Loucy (cell line): Measurements from ENCODE around the gene FKBP5.
A peak's percentile ranks its signal among the peaks of the same experiment; 100 is the strongest.

Experiments used
- H2AFZ ChIP-seq: fragments of 200-600 bp; sonication (generic); 2 replicates; pipeline ENCODE4 v1.6.0; 2016; ENCODE audit warnings: antibody characterized with exemption, mild to moderate bottlenecking, low read length, moderate library complexity
- H3F3A ChIP-seq: fragments of 200-600 bp; 2 replicates; pipeline ENCODE4 v1.6.0; 2016; ENCODE audit warnings: antibody characterized with exemption, low read depth, mild to moderate bottlenecking
- H3K27me3 ChIP-seq: fragments of 200-600 bp; sonication (generic); 2 replicates; pipeline ENCODE4 v1.6.1; 2014; ENCODE audit warnings: low read length, mild to moderate bottlenecking; ENCODE audit not compliant: insufficient read depth, poor library complexity, severe bottlenecking
- H3K36me3 ChIP-seq: fragments of 200-600 bp; sonication (generic); 2 replicates; pipeline ENCODE4 v1.6.1; 2016; ENCODE audit warnings: low read length; ENCODE audit not compliant: insufficient read depth
- H3K4me1 ChIP-seq: fragments of 200-600 bp; sonication (generic); 2 replicates; pipeline ENCODE4 v1.5.1; 2014; ENCODE audit warnings: low read length, mild to moderate bottlenecking; ENCODE audit not compliant: insufficient read depth, poor library complexity, severe bottlenecking
- H3K4me2 ChIP-seq: fragments of 200-600 bp; sonication (generic); 2 replicates; pipeline ENCODE4 v1.6.0; 2014; ENCODE audit warnings: antibody characterized with exemption, low read length, low read depth, mild to moderate bottlenecking; ENCODE audit not compliant: poor library complexity, severe bottlenecking
- H3K4me3 ChIP-seq: fragments of 200-600 bp; sonication (generic); 2 replicates; pipeline ENCODE4 v1.5.1; 2014; ENCODE audit warnings: low read length, mild to moderate bottlenecking, mixed read lengths; ENCODE audit not compliant: poor library complexity, severe bottlenecking
- H3K79me2 ChIP-seq: fragments of 200-600 bp; sonication (generic); 2 replicates; pipeline ENCODE4 v1.6.1; 2014; ENCODE audit warnings: low read length; ENCODE audit not compliant: insufficient read depth
- H3K9ac ChIP-seq: fragments of 200-600 bp; sonication (generic); 2 replicates; pipeline ENCODE4 v1.6.0; 2014; ENCODE audit warnings: mild to moderate bottlenecking, low read depth, low read length, moderate library complexity; ENCODE audit not compliant: poor library complexity, severe bottlenecking
- H3K9me2 ChIP-seq: fragments of 200-600 bp; sonication (generic); replicated peaks from 2 replicates; pipeline ENCODE4 v1.6.1; 2016; ENCODE audit warnings: low read depth, low read length, mixed read lengths
- H3K9me3 ChIP-seq: fragments of 200-600 bp; sonication (generic); 2 replicates; pipeline ENCODE4 v1.6.1; 2014; ENCODE audit warnings: mild to moderate bottlenecking, antibody characterized with exemption, low read length, low read depth; ENCODE audit not compliant: insufficient read depth
- H4K20me1 ChIP-seq: fragments of 200-600 bp; sonication (generic); 2 replicates; pipeline ENCODE4 v1.6.0; 2014; ENCODE audit warnings: antibody characterized with exemption, low read length, mild to moderate bottlenecking; ENCODE audit not compliant: insufficient read depth, poor library complexity, severe bottlenecking
- EZH2phosphoT487 ChIP-seq: fragments of 200-600 bp; IDR thresholded peaks from 2 replicates; pipeline ENCODE4 v1.6.1; 2018; ENCODE audit warnings: antibody characterized with exemption, mild to moderate bottlenecking, moderate library complexity, borderline replicate concordance
- TF ChIP-seq, protein P1 (sequence below): fragments of 200-600 bp; sonication (generic); conservative IDR thresholded peaks from 2 replicates; pipeline ENCODE4 v1.5.1; 2014; ENCODE audit warnings: mild to moderate bottlenecking, antibody characterized with exemption, low read length

Gene FKBP5

DNA sequence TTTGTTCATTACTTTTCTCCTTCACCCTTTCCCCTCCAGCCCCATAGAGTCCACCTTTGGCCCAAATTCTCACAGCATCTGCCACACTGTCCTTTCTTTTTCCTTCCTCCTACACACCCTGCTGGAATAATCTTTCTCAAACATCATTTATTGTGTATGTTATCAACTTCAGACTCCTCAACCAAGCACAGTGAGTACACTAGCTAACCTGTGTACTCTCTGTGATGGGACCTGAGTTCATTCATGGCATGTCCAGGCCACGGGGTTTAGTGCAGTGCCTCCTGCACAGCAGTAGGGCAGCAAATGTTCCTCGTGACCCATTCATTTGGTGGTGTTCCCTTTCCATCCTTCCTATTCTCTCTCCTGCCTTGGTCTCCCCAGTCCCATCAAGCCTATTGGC, 41.0 kb upstream of the FKBP5 start:
- peaks cover 78% of the 10 kb centered on the region for H3K4me1 ChIP-seq
- H3K9me2 ChIP-seq: no peaks in the 10 kb centered on the region
- H3K9me3 ChIP-seq: no peaks in the 10 kb centered on the region
- TF ChIP-seq, protein P1, sequence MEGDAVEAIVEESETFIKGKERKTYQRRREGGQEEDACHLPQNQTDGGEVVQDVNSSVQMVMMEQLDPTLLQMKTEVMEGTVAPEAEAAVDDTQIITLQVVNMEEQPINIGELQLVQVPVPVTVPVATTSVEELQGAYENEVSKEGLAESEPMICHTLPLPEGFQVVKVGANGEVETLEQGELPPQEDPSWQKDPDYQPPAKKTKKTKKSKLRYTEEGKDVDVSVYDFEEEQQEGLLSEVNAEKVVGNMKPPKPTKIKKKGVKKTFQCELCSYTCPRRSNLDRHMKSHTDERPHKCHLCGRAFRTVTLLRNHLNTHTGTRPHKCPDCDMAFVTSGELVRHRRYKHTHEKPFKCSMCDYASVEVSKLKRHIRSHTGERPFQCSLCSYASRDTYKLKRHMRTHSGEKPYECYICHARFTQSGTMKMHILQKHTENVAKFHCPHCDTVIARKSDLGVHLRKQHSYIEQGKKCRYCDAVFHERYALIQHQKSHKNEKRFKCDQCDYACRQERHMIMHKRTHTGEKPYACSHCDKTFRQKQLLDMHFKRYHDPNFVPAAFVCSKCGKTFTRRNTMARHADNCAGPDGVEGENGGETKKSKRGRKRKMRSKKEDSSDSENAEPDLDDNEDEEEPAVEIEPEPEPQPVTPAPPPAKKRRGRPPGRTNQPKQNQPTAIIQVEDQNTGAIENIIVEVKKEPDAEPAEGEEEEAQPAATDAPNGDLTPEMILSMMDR: no peak
- TF ChIP-seq EZH2phosphoT487: no peak
- no peak overlapping the region for H2AFZ ChIP-seq
- peak overlapping the region; percentile 85 for H3K9ac ChIP-seq
- H3K4me3 ChIP-seq: peak overlapping the region; percentile 74
- peak overlapping the region; percentile 90 for H3K4me2 ChIP-seq
- no peaks in the 10 kb centered on the region for H3K27me3 ChIP-seq
- no peaks in the 10 kb centered on the region for H4K20me1 ChIP-seq
- no peaks in the 10 kb centered on the region for H3K36me3 ChIP-seq
- peaks cover 28% of the 10 kb centered on the region; the same call in 1 of the 2 replicates for H3K79me2 ChIP-seq
- H3F3A ChIP-seq: peaks cover 14% of the 10 kb centered on the region; the same call in 1 of the 2 replicates

DNA sequence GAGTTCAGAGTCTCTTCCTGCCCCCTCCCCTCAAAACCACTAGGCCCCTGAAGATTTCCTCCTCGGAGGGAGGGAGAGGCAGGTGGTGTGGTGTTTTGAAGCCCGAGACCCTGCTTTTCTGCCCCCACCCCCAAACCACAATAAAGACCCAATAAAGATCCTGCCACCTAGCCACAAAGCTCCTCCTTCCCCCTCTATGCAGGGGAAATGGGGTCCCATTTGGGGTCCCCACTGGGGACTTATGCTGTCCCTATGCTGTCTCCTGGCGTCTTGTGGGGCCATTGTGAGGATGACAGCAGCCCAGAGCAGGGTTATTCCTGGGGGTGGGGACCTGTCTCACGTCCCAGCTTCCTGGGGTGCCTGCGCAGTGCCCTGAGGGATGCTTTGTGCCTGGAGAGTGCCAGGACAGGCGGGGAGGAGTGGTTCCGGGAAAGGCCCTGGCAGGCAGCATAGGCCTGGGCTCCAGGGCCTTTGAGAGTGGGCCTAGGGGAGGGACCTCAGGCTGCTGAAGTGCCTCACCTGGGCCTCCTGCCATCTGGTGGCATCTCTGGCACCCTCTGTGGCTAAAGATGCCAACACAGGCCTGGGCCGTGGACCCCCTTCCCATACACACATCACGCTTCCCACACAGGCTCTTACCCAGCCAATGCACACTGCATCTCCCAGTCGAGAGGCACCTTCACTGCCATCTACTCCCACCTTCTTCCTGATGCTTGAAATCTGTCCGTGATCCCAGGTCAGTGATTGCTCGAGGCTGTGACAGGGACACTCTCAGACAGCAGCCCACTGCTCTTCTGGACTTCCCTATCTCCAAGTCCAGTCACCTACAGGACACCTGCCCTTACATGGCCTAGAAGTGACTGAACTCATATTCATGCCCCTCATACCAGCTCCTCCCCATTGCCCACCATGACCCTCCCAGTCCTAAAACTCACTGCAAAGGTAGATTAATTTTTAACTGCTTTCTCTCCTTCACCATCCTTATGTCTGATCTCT, 40.3 kb upstream of the FKBP5 start:
- H3K9me3 ChIP-seq: no peaks in the 10 kb centered on the region
- no peaks in the 10 kb centered on the region for H3K36me3 ChIP-seq
- H3K9me2 ChIP-seq: no peaks in the 10 kb centered on the region
- H3F3A ChIP-seq: peaks cover 14% of the 10 kb centered on the region; the same call in 1 of the 2 replicates
- H3K79me2 ChIP-seq: peaks cover 29% of the 10 kb centered on the region; the same call in 1 of the 2 replicates
- TF ChIP-seq, protein P1: peak; percentile 56
- TF ChIP-seq EZH2phosphoT487: no peak
- H3K27me3 ChIP-seq: no peaks in the 10 kb centered on the region
- H3K9ac ChIP-seq: peak overlapping the region; percentile 85
- peak overlapping the region; percentile 74 for H3K4me3 ChIP-seq
- H4K20me1 ChIP-seq: no peaks in the 10 kb centered on the region
- peak overlapping the region; percentile 90 for H3K4me2 ChIP-seq
- H2AFZ ChIP-seq: no peak overlapping the region
- peaks cover 84% of the 10 kb centered on the region for H3K4me1 ChIP-seq

DNA sequence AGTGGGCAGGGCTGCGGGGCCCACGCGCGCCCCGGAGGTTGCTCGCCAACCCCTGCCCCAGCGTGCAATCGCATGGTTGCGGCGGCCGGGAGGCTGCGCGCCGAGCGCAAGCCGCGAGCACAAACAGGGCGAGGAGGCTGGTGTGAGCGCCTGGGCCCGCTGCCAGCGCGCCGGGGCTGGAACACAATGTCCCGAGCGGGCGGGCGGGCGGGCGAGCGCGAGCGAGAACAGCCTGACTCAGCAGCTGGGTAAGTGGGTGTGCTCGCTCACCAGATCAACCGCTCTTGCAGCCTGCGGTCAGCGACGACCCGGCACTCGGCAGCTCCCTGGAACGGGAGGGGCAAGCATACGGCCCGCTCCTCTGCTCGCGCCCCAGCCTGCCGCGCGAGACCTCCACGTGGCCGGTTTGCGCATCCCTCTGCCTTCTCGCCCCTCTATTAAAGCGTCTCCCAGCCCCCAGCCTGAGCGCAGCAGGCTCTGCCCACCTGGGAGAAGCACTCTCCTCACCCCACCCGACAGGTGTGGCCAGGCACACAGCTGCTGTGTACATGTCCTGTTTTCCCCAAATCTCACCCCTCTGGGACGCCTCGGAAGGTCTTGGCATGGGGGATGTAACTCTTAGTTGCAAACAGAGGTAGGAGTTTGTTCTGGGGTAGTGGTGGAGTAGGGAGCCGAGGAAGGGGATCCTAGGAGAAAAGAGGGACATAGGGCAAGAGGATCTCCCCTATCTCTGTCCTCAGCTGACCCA, 39.4 kb upstream of the FKBP5 start:
- H2AFZ ChIP-seq: no peak overlapping the region
- no peaks in the 10 kb centered on the region for H3K27me3 ChIP-seq
- no peaks in the 10 kb centered on the region for H4K20me1 ChIP-seq
- no peaks in the 10 kb centered on the region for H3K36me3 ChIP-seq
- peak overlapping the region; percentile 76 for H3K4me3 ChIP-seq
- H3K4me1 ChIP-seq: peaks cover 85% of the 10 kb centered on the region
- H3K9me2 ChIP-seq: no peaks in the 10 kb centered on the region
- H3K79me2 ChIP-seq: peaks cover 25% of the 10 kb centered on the region; the same call in 1 of the 2 replicates
- peak overlapping the region; percentile 96 for H3K9ac ChIP-seq
- peaks cover 14% of the 10 kb centered on the region; the same call in 1 of the 2 replicates for H3F3A ChIP-seq
- H3K9me3 ChIP-seq: no peaks in the 10 kb centered on the region
- TF ChIP-seq, protein P1: peak; percentile 13; the same call in 1 of the 2 replicates
- TF ChIP-seq EZH2phosphoT487: no peak
- peak overlapping the region; percentile 90 for H3K4me2 ChIP-seq
